GM10847 (cell line): ENCODE measurements around the gene PAPOLG.

ENCODE experiments used
- POLR2A ChIP-seq: IDR thresholded peaks from 2 replicates; pipeline ENCODE4 v1.6.1; 2011; ENCODE audit not compliant: insufficient read length; ENCODE audit errors: extremely low read depth

The PAPOLG gene

DNA sequence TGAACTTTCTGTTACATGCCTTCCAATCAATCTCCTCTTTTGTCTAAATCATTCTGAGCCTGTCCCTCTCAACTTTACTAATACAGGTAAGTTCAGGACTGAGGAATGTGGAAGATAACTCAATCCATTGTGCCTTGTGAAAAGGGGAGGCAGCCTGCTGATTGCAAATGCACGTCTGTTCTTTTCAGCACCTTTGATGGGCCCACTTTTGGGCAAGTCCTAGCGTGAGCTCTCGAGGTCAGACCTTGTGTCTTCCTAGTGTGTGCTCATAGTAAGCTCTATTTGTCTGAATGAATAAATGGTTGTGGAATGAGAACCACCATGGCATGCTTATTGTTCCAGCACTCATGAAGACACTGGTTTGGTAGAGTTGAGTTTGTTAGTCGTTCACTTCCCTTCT lies 74.9 kb downstream of the PAPOLG start:
- TF ChIP-seq POLR2A, result no peak

- no peak for TF ChIP-seq POLR2A
These were observed 75.9 kb downstream of the PAPOLG start for GRCh38 chr2:60831921-60832320.

- TF ChIP-seq POLR2A, result no peak
These were observed 76.6 kb downstream of the PAPOLG start for GRCh38 chr2:60832621-60833020.

- no peak for TF ChIP-seq POLR2A
These were observed 78.2 kb downstream of the PAPOLG start for GRCh38 chr2:60834270-60834717.

- TF ChIP-seq POLR2A, result no peak
These were observed 80.4 kb downstream of the PAPOLG start for GRCh38 chr2:60836491-60836890.

DNA sequence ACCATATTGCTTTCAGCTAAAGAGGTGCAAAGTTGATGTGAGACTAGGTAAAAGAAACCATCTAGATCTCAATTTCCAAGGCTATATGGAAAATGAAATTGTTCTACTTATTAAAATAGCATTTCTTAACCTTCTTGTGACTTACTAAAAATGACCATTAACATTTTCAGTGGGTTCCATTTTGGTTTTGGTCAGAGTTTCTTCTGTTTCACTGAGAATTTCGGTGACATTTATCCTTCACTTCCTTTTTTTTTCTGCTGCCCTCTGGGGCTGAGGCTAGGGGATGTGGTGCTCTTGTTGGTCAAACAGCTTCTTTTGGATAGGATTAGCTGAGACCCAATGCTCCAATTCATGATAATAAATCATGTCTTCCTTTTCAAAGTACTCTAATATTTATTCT lies 81.1 kb downstream of the PAPOLG start:
- TF ChIP-seq POLR2A, result no peak

DNA sequence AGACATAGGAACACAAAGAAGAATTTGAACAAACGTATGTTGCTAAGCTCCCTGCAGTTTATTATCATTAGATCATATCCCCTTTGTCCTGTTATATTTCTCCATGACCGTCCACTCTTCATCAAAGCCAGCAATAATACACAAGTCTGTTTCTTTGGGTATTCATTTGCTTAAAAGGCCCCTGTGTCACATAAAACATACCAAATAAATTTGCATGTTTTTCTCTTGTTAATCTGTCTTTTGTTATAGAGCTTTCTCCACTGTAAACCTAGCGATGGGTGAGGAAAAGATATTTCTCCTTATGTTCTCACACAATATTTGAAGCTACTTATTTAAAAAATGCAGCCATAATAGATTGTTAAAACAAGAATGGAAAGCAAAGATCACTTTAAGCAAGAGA lies 82.4 kb downstream of the PAPOLG start:
- TF ChIP-seq POLR2A, result no peak

DNA sequence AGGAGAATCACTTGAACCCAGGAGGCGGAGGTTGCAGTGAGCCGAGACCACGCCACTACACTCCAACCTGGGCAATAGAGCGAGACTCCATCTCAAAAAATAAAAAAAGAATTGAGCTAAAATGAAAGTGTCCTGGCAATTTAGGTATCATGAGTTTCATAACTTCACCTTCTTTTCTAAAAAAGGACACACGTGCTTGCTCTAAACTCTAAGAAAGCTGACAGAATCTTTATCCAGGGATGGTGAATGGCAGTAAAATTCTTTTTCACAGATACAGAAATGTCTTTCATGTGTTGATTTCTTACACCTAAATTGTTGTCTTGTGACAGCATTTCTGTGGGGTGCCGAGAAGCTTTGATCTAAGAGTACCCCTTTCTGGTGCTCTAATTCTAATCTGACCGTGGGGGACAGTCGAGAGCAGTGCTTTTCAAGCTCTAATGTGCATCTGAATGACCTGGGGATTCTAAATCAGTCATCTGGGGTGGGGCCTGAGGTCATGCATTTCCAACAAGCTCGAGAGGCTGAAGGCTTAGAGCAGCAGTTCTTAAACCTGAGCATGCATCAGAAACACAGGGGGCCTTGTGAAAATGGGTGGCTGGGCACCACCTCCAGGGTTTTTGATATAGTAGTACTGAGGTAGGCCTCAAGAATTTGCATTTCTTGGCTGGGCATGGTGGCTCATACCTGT lies 83.2 kb downstream of the PAPOLG start:
- TF ChIP-seq POLR2A, result no peak

GRCh38 chr2:60840880-60841279 lies 84.8 kb downstream of the PAPOLG start:
- no peak for TF ChIP-seq POLR2A

DNA sequence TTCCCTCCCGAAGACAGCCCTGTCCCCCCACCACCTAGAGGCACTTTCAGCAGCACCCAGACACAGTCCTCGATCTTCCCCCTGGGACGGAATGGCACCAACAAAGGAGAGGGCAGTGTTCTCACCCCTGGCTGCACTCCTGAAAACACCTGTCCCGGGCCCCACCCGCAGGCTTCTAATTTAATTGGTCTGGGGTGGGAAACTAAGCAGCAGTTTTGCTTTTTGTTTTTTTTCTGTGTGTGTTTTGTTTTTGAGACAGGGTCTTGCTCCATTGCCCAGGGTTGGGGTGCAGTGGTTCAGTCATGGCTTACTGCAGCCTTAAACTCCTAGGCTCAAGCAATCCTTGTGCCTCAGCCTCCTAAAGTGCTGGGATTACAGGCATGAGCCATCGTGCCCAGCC lies 86.9 kb downstream of the PAPOLG start:
- TF ChIP-seq POLR2A, result no peak

DNA sequence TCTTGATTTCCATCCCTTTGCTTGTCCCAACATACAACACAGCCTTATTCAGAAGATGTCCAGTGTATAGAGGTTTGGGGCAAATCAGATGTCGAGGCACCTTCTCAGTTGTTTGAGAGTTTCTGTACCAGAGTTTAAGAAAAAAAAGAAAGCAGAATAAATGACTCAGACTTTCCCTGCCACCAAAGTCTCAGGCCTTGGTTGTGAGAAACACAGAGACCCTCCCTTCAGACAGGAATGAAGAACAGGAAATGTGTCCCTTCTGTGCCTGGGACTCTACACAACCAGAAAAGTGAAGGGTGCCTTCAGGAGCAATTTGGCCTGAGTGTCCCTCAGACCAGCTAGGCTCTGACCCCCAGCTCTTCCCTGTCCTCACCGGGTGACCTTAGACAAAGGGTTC lies 88.0 kb downstream of the PAPOLG start:
- no peak for TF ChIP-seq POLR2A

DNA sequence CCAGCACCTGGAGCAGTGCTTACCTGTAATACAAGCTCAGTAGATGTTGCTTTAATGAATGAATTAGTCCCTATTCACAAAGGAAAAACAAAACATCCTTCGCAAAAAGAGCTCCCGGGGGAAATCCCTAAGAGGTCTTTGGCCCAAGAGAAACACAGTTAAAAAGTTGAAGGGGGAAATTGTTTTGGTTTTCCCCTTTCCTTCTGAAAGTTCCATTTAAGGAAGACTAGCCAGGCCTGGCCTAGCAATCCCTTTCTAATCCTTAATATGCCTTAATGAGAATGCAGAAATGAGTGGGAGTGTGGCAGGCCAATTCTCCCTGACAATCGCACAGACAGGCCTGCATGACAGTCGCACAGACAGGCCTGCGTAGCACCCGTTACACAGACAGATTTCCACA lies 91.8 kb downstream of the PAPOLG start:
- TF ChIP-seq POLR2A, result no peak
